ENCODE data around the gene NUDCD2.
A peak's percentile ranks its signal among the peaks of the same experiment; 100 is the strongest.
"Not testable (repeated sequence)": the region's sequence is repeated elsewhere in the genome, so short reads cannot be mapped to it uniquely, and the experiment has no call there.

Gene NUDCD2

GRCh38 chr5:163467682-163468081 is 7.8 kb upstream of the NUDCD2 start:
- no peak for DNase-seq

DNA sequence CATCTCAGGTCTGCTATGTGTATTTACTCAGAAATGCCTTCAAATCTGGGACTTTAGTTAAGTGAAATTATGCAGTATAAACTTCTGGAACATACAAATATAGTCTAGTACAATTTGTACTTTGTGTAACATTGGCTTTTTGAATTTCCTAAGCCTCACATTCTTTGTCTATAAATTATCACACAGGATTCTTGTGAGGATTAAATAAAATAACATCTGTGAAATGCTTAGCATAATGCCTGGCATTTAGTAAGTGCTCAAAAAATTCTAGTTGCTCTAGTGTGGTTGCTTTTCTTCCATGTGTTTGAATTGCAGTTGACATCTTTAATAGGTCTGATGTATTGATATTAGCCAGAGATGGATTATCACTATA is 3.1 kb upstream of the NUDCD2 start:
- no peak for DNase-seq

- DNase-seq = peak in 1 of 14 donors; percentile 55
Measured at GRCh38 chr5:163460562-163461171, 765 bp upstream of the NUDCD2 start, which contains the start of gene HMMR. HMMR (plus strand) TSS chr5:163460632; CDS start chr5:163460693, 61 bp downstream.

DNA sequence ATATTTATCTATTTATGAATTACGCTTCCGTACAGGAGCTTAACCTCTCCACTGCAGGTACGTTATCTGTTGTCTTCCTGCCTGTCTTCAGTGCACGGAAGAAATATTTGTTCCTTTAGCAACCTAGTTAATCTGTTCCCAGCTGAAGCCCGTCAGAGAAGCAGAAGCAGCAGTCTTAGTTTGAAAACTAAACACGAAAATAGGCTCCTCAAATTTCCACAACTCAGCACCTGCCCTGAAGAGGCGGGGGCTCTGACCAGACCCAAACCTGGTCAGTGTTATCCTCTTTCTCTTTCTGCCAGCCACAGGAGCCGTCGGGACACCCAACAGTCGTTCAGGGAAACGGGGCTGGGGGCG is 462 bp downstream of the NUDCD2 start:
- no peak for DNase-seq

DNA sequence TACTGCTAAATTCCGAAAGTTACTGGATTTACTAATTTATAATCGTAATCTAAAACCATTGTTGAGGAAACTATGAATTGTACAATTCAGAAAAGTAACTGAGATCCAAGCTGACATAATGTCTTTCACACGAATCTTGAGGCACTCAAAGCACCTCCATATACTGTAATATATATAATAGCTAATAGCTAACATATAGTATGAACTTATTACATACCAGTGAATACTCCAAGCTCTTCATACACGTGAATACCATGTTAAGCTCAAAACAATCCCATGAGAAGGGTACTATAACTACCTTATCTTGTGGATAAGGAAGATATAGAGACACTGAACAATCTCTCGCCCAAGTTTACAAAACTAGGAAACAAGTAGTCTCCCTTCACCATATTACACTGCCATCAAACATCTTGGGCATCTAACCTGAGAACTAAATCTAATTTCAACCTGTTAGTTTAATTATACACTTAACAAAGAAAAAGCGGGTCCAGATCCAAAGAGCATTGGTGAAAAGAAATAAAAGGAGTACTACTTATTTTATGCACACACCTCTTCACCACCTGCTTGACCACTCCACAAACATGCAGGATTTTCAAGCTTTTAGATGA is 1.0 kb downstream of the NUDCD2 start:
- DNase-seq = no peak

GRCh38 chr5:163456840-163457239 is 3.1 kb downstream of the NUDCD2 start:
- DNase-seq = no peak

DNA sequence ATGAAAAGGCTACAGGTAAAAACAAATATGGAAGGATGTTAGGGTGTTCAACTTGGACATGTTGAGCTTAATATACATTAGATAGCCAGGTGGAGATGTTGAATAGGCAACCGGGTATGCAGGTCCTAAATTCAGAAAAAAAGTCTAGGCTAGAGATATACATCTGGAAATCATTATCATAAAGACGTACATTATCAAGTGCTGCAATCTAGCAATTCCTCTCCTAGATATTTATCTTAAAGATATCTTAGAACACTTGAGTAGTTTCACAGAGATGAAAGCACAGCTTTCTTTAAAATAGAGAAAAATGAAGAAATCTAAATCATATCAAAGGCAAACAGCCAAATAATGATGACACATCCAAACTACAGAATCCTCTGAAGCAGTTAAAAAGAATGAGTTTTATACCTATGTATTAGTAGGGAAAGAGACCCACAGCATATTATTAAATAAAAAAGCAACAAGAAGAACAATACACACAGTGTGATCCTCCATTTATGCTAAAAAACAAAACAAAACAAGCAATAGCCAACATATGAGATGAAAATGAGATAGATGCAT is 3.8 kb downstream of the NUDCD2 start:
- DNase-seq = no peak

DNA sequence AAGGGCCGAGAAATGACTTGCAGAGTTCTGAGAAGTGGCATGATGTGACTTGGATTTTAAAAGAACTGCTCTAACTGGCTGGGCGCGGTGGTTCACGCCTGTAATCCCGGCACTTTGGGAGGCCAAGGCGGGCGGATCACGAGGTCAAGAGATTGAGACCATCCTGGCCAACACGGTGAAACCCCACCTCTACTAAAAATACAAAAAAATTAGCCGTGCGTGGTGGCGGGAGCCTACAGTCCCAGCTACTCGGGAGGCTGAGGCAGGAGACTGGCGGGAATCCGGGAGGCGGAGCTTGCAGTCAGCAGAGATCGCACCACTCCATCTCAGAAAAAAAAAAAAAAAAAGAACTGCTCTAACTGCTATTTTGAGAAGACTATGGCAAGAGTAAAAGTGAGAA is 4.5 kb downstream of the NUDCD2 start:
- DNase-seq = not testable (repeated sequence)

GRCh38 chr5:163453705-163454104 is 6.2 kb downstream of the NUDCD2 start:
- no peak for DNase-seq

DNA sequence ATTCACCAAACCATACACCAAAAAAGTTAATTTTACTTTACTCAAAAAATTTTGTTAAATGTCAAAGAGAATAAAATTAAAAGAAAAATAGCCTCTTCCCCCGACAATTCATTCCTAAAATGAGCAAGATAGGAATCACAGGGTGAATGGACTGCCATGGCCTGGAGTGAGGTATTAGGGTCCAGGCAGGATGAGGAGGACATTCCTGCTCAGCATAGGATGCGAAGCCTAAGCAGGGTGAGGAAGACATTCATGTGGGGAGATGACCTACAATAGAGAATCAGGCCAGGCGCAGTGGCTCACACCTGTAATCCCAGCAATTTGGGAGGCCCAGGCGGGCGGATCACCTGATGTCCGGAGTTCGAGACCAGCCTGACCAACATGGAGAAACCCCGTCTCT is 8.4 kb downstream of the NUDCD2 start:
- no peak for DNase-seq

GRCh38 chr5:163448491-163448890 is 11.4 kb downstream of the NUDCD2 start:
- no peak for DNase-seq

- no peak for DNase-seq
Measured at GRCh38 chr5:163447875-163448274, 12.0 kb downstream of the NUDCD2 start.

- no peak for DNase-seq
Measured at GRCh38 chr5:163447191-163447590, 12.7 kb downstream of the NUDCD2 start.

DNA sequence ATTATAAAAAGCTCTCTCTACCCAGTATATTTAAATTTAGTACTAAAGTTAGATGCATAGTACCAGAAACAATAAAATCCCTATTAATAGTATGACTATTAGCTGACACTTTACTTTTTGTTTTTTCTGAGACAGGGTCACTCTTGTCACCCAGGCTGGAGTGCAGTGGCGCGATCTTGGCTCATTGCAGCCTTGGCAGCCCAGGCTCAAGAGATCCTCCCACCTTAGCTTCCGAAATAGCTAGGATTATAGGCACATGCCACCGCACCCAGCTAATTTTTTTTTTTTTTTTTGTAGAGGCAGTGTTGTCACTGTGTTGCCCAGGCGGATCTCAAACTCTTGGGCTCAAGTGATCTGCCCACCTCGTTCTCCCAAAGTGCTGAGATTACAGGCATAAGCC is 14.6 kb downstream of the NUDCD2 start:
- no peak for DNase-seq

DNA sequence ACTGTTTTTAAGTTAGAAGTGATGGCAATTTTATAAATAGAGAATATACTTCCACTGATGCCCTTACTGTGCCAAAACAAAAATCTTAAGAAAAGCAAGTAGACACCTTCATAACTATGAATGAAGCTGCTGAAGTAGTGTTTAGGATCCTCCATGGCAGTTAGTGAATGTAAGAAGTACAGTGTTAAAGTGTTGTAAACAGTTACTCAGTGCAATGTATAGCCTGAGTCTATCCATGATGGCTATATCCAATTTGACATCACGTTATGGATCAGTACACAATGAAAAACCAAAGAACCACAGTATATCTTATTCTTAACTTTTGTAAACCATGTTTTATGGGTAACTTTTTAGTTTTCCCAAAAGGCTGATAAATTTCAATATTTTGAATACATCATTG is 15.4 kb downstream of the NUDCD2 start:
- DNase-seq = no peak

GRCh38 chr5:163440954-163441353 is 18.9 kb downstream of the NUDCD2 start:
- no peak for DNase-seq

GRCh38 chr5:163439092-163439425 is 20.8 kb downstream of the NUDCD2 start:
- DNase-seq = no peak

GRCh38 chr5:163437309-163438182 is 22.4 kb downstream of the NUDCD2 start, which contains the start of gene CCNG1:
CCNG1 (plus strand) TSS chr5:163437595; CDS start chr5:163439257, 1,662 bp downstream.
- peak; percentile 37 to 96 (median 89) for DNase-seq

DNA sequence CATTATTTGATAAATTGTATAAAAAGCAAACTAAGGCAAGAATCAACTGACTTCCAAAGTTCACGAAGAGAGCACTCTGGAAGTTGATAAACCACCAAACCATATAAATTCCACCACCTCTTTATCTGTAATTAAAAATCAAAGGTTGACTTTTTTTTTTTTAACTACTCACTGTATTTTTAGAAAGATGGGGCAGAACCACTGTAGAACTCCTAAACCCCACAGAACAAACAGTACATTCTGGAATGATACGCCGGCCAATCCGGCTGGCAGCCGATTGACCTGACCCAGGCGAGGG is 22.9 kb downstream of the NUDCD2 start:
- no peak for DNase-seq

DNA sequence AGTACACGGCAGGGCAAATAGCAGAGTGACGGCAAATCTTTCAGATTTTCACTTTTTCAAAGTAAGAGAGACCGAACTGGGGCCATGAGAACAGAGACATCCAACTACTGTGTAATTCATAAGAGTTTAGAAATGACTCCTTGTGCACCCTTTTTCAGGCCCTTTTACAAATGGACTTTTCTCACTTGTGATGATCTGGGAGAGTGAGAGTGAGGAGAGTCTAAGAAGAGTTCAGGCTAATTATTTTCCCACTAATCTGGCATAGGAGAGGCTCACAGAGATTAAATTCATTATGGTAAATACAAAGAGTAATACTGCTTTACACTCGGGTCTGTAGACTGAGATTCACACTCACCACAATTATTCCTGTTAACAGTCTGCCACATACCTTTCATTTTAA is 23.4 kb downstream of the NUDCD2 start:
- no peak for DNase-seq

DNA sequence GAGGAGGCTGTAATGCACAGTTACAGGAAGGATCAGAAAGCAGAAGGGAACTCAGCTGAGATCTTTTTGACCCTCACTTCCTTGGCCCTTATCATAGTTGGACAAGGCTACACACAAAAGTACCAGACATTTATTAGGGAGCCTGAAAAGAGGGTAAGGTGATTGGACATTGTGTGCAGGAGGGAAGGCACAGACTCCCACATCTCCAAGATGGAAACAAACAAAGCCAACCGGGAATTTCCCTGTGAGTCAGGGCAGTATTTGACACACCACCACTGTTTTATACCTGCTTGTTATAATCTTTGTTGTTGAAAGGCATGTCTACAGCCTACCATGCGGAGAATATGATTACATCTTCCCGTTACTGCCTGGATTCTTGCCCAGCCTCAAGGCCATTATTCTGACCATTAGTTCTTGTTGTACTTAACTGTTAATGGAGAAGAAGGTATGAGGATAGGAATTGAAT is 25.5 kb downstream of the NUDCD2 start:
- DNase-seq = no peak

DNA sequence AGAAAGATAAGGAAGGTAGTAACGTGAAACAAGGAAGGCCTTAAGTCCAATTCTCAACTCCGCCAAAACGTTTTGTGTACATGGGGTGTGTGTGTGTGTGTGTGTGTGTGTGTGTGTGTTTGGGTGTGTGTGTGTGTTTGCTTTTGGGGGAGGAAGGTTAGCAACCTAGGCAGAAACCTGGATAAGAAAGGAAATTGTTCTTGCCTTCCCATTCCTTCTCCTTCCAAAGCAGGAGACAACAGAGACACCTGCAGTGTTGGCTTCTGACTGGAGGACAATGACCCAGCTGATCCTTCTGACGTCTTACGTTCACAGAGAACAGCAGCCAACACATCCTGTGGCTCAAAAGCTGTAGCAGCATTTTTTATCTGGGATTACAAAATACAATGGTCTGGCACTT is 26.6 kb downstream of the NUDCD2 start:
- DNase-seq = no peak

GRCh38 chr5:163432544-163432943 is 27.4 kb downstream of the NUDCD2 start:
- no peak for DNase-seq

- DNase-seq = not testable (repeated sequence)
Measured at GRCh38 chr5:163426128-163426527, 33.8 kb downstream of the NUDCD2 start.
